ENCODE measurements around the gene PLTP.

The PLTP gene

GRCh38 chr20:45908084-45908483 lies 3.9 kb downstream of the PLTP start:
- ChIA-PET POLR2A (no interaction called here), CTCF (interaction anchor here (0.5 to 1.0 kb wide), 2 partner anchors 16 to 80 kb away, joined by 3 to 4 read pairs; no protein-coding TSS in a partner anchor)
- H3K4me1 ChIP-seq (ENCODE audit: control insufficient read depth, insufficient read depth, low read length): no peaks in the 10 kb centered on the region
- no peaks in the 10 kb centered on the region for H3K36me3 ChIP-seq (ENCODE audit: control insufficient read depth in 2 of 2, insufficient read depth in 1 of 2, low read length in 2 of 2)
- H3K27ac ChIP-seq (ENCODE audit: extremely low read depth, low read depth, low read length): no peak overlapping the region
- no peaks in the 10 kb centered on the region for H3K9me3 ChIP-seq (ENCODE audit: control insufficient read depth, insufficient read depth, low read depth, low read length)
- no peak overlapping the region for H3K4me3 ChIP-seq (ENCODE audit: low read depth, low read length)
- TF ChIP-seq YY1 (tag by site-specific recombination; IDR thresholded peaks at IDR 0.05) (no peak), ZBTB6 (tag by site-specific recombination; IDR thresholded peaks at IDR 0.05) (no peak), ZNF280D (tag by site-specific recombination; IDR thresholded peaks at IDR 0.05) (no peak), ZNF423 (tag by site-specific recombination; IDR thresholded peaks at IDR 0.05) (no peak), RBAK (tag by site-specific recombination; IDR thresholded peaks at IDR 0.05) (no peak), ZNF701 (tag by site-specific recombination; IDR thresholded peaks at IDR 0.05) (no peak), ZBTB44 (tag by site-specific recombination; IDR thresholded peaks at IDR 0.05) (no peak), ZNF223 (tag by site-specific recombination; IDR thresholded peaks at IDR 0.05) (no peak), ZNF76 (tag by site-specific recombination; IDR thresholded peaks at IDR 0.05; ENCODE audit: borderline replicate concordance, low read depth) (no peak)

- POLR2A ChIA-PET: no interaction called here
- no peaks in the 10 kb centered on the region for H3K4me1 ChIP-seq (ENCODE audit: control insufficient read depth, insufficient read depth, low read length)
- H3K27ac ChIP-seq (ENCODE audit: extremely low read depth, low read depth, low read length): no peak overlapping the region
- H3K36me3 ChIP-seq (ENCODE audit: control insufficient read depth in 2 of 2, insufficient read depth in 1 of 2, low read length in 2 of 2): no peaks in the 10 kb centered on the region
- CTCF ChIA-PET: interaction anchor here (0.5 to 1.0 kb wide), 3 partner anchors 15 to 142 kb away, joined by 3 to 4 read pairs (median 4); no protein-coding TSS in a partner anchor
- TF ChIP-seq ZNF292 (tag by site-specific recombination; IDR thresholded peaks at IDR 0.05; ENCODE audit: borderline replicate concordance, low read depth) (no peak), ZNF664 (tag by site-specific recombination; IDR thresholded peaks at IDR 0.05) (peak; percentile 96), ZNF529 (tag by site-specific recombination; IDR thresholded peaks at IDR 0.05; ENCODE audit: insufficient replicate concordance) (no peak), ZNF214 (tag by site-specific recombination; IDR thresholded peaks at IDR 0.05; ENCODE audit: borderline replicate concordance) (peak; percentile 95), SCRT2 (tag by site-specific recombination; IDR thresholded peaks at IDR 0.05) (peak; percentile 68)
- H3K9me3 ChIP-seq (ENCODE audit: control insufficient read depth, insufficient read depth, low read depth, low read length): no peaks in the 10 kb centered on the region
- H3K4me3 ChIP-seq (ENCODE audit: low read depth, low read length): no peak overlapping the region
Measured at GRCh38 chr20:45907219-45907948, 4.6 kb downstream of the PLTP start.
